NCI-H1105 treated with DMSO at 0.1 percent for 48 hours (cell line): Measurements from ENCODE around the gene SERPINA7.
"Not testable (repeated sequence)": the region's sequence is repeated elsewhere in the genome, so short reads cannot be mapped to it uniquely, and the experiment has no call there.

Source experiments
- DNase-seq: peaks from one replicate; lab custom pipeline; 2025; lab: John Stamatoyannopoulos, UW

The SERPINA7 gene, protein sequence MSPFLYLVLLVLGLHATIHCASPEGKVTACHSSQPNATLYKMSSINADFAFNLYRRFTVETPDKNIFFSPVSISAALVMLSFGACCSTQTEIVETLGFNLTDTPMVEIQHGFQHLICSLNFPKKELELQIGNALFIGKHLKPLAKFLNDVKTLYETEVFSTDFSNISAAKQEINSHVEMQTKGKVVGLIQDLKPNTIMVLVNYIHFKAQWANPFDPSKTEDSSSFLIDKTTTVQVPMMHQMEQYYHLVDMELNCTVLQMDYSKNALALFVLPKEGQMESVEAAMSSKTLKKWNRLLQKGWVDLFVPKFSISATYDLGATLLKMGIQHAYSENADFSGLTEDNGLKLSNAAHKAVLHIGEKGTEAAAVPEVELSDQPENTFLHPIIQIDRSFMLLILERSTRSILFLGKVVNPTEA

GRCh38 chrX:106038625-106039024 is at the start of gene SERPINA7:
Gene SERPINA7 (minus strand): TSS chrX:106038727. CDS start chrX:106037058, 1,669 bp downstream.
- no peak for DNase-seq

GRCh38 chrX:106069048-106069447 is 30.5 kb upstream of the SERPINA7 start:
- DNase-seq, result no peak

DNA sequence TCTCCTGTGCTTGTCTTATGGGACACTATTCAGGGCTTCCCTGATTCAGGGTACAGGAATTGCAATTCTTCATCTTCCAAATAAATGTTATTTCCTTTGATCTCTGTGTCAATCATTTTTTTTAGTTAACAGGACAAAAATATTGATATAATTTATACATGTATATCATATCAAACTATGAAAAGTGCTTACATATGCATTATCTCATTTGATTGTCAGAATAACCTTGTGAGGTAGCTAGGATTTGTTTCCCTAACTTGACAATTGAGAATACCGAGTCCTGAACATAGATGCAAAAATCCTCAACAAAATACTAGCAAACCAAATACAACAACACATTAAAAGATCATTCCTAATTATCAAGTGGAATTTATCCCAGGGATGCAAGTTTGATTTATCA is 11.5 kb upstream of the SERPINA7 start:
- DNase-seq, result no peak

- DNase-seq, result no peak
Observed at GRCh38 chrX:106042296-106042695, 3.8 kb upstream of the SERPINA7 start.

DNA sequence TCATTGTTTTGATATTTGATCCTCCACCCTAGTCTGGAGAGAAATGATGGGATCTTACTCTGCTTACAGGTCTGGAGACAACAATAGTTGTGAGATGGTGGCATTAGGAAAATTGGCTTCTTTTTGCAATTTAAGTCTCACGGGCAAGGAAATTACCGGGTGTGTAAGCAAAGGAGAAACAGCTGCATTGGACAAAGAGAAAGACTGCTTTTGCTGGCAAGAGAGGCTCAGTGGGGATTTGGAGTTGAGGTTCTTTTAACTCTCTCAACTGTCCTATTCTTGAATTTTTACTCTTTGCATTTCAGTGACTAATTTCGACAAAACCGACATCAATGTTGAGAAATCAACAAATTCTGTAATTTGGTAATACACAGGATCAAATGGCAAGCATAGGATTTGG is 2.3 kb upstream of the SERPINA7 start:
- no peak for DNase-seq

DNA sequence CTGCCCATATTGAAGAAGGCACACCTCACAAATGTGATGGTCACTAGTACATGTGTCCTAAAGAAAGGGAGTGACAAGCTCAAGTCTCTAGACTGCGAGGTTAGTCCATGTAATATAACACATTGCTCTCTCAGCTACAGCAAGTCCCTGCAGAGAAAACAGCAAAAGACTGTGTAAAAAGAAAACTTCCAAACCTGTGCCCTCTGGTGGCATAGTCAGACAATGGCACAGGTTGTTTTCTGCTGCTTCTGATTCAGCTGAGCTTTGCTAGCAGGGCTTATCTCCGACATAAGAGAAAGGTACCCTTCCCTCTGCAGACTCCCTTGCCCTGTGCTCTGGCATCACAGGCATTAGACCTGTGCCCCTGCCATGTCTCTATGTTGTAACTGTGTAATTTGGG is 1.4 kb upstream of the SERPINA7 start:
- peak; percentile 2 for DNase-seq

DNA sequence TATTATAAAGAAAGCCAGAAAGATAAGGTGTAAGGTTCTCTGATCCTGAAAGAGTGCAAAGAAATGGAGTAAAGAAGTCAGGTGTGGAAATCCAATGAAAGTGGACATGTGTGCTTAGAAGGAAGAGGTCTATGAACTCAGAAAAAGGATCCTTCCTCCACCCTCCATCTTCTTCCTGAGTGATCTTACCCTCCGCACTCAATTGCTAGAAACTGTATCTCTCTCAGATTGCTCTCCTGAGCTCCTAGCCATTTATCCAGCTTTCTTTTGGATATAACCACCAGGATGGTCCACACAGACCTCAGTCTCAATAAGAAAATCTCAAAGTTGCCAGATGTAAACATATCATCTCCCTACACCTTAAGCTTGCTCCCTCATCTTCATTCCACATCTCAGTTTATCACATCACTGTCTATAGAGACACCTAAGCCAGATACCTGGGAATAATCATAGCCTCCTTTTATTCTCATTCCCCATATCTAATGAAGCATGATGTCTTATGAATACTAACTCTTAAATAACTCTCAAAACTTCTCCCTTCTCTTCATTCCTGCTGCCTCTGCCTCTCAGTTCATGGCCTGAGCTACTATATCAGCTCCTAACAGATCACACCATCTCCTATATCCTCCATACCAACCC is 573 bp downstream of the SERPINA7 start:
- DNase-seq, result no peak

DNA sequence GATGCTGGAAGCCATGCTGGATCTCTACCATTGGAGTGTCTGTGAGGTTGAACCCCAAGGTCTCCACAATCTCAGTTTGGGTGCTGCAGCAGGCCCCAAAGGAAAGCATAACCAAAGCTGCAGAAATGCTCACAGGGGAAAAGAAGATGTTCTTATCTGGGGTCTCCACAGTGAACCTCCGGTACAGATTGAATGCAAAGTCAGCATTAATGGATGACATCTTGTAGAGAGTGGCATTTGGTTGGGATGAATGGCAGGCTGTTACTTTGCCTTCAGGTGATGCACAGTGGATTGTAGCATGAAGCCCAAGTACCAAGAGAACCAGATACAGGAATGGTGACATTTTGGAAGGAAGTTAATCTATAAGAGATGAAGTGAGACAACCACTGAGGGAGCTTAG is 1.8 kb downstream of the SERPINA7 start:
- DNase-seq, result no peak

DNA sequence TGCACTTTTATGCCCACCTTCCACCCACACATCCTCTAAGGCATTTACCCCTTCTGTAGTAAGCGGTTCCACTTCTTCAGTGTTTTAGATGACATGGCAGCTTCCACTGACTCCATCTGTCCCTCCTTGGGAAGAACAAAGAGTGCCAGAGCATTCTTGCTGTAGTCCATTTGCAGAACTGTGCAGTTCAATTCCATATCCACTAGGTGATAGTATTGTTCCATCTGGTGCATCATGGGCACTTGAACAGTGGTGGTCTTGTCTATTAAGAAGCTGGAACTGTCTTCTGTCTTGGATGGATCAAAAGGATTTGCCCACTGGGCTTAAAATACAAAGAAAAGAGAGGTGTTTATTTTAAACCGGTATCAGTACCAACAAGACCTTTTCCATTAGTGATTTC is 3.5 kb downstream of the SERPINA7 start:
- peak; percentile 1 for DNase-seq

- no peak for DNase-seq
Observed at GRCh38 chrX:106023947-106024346, 14.6 kb downstream of the SERPINA7 start.

DNA sequence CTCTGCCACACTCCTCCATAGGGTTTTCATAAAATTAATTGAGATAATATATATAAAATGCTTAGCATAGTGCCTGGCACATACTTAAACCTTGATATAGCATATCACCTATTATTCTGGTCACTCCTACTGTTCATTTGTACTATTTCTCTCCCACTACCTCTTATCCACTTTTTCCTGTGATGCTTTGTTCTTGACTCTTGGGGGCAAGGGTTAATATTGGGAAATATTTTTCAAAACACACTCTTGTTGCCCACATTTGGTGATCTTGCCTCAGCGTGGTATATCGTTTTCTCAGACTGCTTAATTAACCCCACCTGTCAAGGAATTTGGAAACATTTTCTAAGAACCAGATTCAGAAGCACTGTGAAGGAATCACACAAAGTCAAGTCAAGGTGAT is 16.3 kb downstream of the SERPINA7 start:
- DNase-seq, result no peak

- no peak for DNase-seq
Observed at GRCh38 chrX:106014119-106014775, 24.3 kb downstream of the SERPINA7 start.

- no peak for DNase-seq
Observed at GRCh38 chrX:106009145-106009544, 29.4 kb downstream of the SERPINA7 start.

- no peak for DNase-seq
Observed at GRCh38 chrX:106007815-106008214, 30.7 kb downstream of the SERPINA7 start.

DNA sequence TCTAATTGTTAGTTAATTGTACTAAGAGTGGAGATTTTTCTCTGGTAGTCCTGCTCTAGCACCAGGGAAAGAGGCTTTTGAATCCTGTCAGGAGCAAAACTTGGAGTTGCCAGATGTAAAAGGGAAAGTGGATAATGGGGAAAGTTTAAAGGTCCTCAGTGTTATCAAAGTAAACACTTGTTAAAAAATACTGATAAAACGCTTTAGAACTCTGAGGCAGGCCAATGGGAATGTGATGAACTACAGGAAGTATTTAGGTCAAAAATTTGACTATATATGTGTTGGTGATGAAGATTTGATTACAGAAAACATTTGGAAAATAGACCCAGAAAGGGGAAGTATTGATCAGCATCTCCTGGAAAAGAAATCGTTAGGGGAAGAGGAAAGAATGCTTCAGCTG is 32.8 kb downstream of the SERPINA7 start:
- DNase-seq, result no peak

DNA sequence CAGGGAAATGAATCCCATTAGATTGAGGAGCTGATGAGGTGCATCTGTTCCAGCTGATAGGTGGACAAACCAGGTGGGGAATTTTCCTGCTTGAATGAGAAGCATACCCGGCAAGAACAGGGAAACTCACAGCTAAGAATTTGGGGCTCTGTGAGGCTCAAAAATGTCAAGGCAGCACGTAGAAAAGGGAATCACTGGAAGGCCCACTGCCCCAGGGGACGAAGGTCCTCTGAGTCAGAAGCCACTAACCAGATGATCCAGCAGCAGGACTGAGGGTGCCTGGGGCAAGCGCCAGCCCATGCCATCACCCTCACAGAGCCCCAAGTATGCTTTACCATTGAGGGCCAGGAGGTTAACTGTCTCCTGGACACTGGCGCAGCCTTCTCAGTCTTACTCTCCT is 37.9 kb downstream of the SERPINA7 start:
- not testable (repeated sequence) for DNase-seq

DNA sequence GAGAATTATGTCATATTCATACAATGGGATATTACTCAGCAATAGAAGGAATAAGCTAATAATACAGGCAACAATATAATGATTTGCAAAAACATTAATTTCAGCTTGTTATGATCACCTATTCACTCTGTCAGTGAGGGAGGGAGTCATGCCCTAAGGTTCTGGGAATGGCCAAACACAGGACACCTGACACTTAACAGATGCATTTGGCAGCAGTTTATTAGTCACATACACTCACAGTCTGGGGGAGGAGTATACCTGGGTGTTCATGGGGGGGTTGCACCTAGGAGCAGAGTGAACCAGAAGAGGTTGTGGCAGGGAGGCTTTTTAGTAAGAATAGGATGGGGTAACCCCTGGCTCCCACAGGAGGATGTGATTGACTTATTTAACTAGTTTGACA is 38.3 kb downstream of the SERPINA7 start:
- no peak for DNase-seq

- DNase-seq, result no peak
Observed at GRCh38 chrX:105999294-105999693, 39.2 kb downstream of the SERPINA7 start.

- not testable (repeated sequence) for DNase-seq
Observed at GRCh38 chrX:105988487-105988886, 50.0 kb downstream of the SERPINA7 start.
